Cerebellar cortex (tissue), 1 donor: Measurements from ENCODE around the gene KAT7.

Experiments
- DNase-seq: peaks from one replicate; pipeline ENCODE4 v3.0.0-alpha.2; 2015; ENCODE audit warnings: low spot score

KAT7 gene

GRCh38 chr17:49760932-49761558 lies 27.4 kb upstream of the KAT7 start:
- DNase-seq: no peak

GRCh38 chr17:49762151-49762941 lies 26.1 kb upstream of the KAT7 start:
- DNase-seq: peak; percentile 19

GRCh38 chr17:49763735-49764558 lies 24.5 kb upstream of the KAT7 start, which contains the start of gene FAM117A:
Gene FAM117A, minus strand, starts transcription at chr17:49764131. Its CDS starts 44 bp downstream, at chr17:49764087.
- DNase-seq: peak; percentile 100

- no peak for DNase-seq
Observed at GRCh38 chr17:49764559-49765180, 23.8 kb upstream of the KAT7 start.

GRCh38 chr17:49766918-49767530 lies 21.5 kb upstream of the KAT7 start:
- DNase-seq: no peak

- DNase-seq: no peak
Observed at GRCh38 chr17:49775546-49776260, 12.8 kb upstream of the KAT7 start.

- no peak for DNase-seq
Observed at GRCh38 chr17:49776551-49777300, 11.8 kb upstream of the KAT7 start.

GRCh38 chr17:49777563-49777962 lies 10.9 kb upstream of the KAT7 start:
- no peak for DNase-seq

- DNase-seq: no peak
Observed at GRCh38 chr17:49779156-49779738, 9.2 kb upstream of the KAT7 start.

- peak; percentile 84 for DNase-seq
Observed at GRCh38 chr17:49779739-49780231, 8.7 kb upstream of the KAT7 start.

- no peak for DNase-seq
Observed at GRCh38 chr17:49783071-49783715, 5.3 kb upstream of the KAT7 start.

- no peak for DNase-seq
Observed at GRCh38 chr17:49783791-49784190, 4.7 kb upstream of the KAT7 start.

- DNase-seq: no peak
Observed at GRCh38 chr17:49784636-49785035, 3.8 kb upstream of the KAT7 start.

- DNase-seq: no peak
Observed at GRCh38 chr17:49787884-49788477, 500 bp upstream of the KAT7 start.

- no peak for DNase-seq
Observed at GRCh38 chr17:49789243-49789578, 730 bp downstream of the KAT7 start.

GRCh38 chr17:49793309-49793708 lies 4.8 kb downstream of the KAT7 start:
- DNase-seq: no peak

GRCh38 chr17:49795372-49795771 lies 6.9 kb downstream of the KAT7 start:
- no peak for DNase-seq

GRCh38 chr17:49798182-49798581 lies 9.7 kb downstream of the KAT7 start:
- no peak for DNase-seq

- DNase-seq: no peak
Observed at GRCh38 chr17:49798738-49799137, 10.3 kb downstream of the KAT7 start.
